HCT116 (cell line): Measurements from ENCODE around the gene CNFN. TPM values are rescaled to one million over a fixed set of nuclear protein-coding genes. Genes with fewer than 3 reads are reported as not detected.

ENCODE experiments used
- ATAC-seq: fragments of 200-7000 bp; cut with Tn5 transposase; 2 replicates; pipeline ENCODE4 v1.9.1; 2020; ENCODE audit warnings: mild to moderate bottlenecking, moderate library complexity
- BruUV-seq: library from RNA; stranded (reverse); fragments of 400-500 nt; replicated peaks from 2 replicates; lab custom pipeline; 2021; lab: Mats Ljungman, UMichigan
- CTCF ChIA-PET: fragments of 300-600 bp; sonication (Branson Sonifier 250); formaldehyde crosslinking; loops from one replicate; lab custom pipeline; 2021; ENCODE audit warnings: antibody characterized with exemption; lab: Charles Lee
- POLR2A ChIA-PET: fragments of 300-600, 350-600 bp; sonication (Branson Sonifier 250); formaldehyde crosslinking; loops from one replicate; lab custom pipeline; 2021; ENCODE audit warnings: antibody characterized with exemption; lab: Charles Lee
- RAD21 ChIA-PET, 2 experiments: fragments of 300-600 bp; sonication (Branson Sonifier 250); formaldehyde crosslinking; loops; one replicate each; lab custom pipeline; 2023; ENCODE audit warnings: low total read pairs in 2 of 2; ENCODE audit not compliant: uncharacterized antibody in 2 of 2, unreplicated experiment in 2 of 2, low non-redundant PET in 1 of 2; lab: Charles Lee
- DNase-seq: peaks from one replicate; pipeline ENCODE4 v3.0.0-alpha.2; 2010; ENCODE audit warnings: low read depth, low spot score
- H2AFZ ChIP-seq: fragments of 200-600 bp; shearing (Covaris generic), sonication (generic); 2 replicates; pipeline ENCODE4 v1.6.1; 2017; ENCODE audit warnings: low read depth, mixed run types, mixed read lengths, antibody characterized with exemption, low read length; ENCODE audit not compliant: poor library complexity, severe bottlenecking
- H3K27ac ChIP-seq: 2 replicates; pipeline ENCODE4 v1.5.1; 2012; ENCODE audit warnings: low read depth, low read length
- H3K27me3 ChIP-seq: fragments of 200-600 bp; sonication (generic); 2 replicates; pipeline ENCODE4 v1.6.1; 2016; ENCODE audit warnings: mixed run types, low read length, mixed read lengths; ENCODE audit not compliant: insufficient read depth
- H3K36me3 ChIP-seq, 2 experiments: fragments of 200-500 bp in 1 of 2; fragments of 200-600 bp in 1 of 2; sonication (Bioruptor generic) in 1 of 2; sonication (generic) in 1 of 2; 2 replicates each; pipeline versions ENCODE4 v1.5.1 to v1.6.1; 2014 to 2016; ENCODE audit warnings: low read length in 2 of 2, inconsistent platforms in 1 of 2, mixed read lengths in 1 of 2, mixed run types in 1 of 2; ENCODE audit not compliant: insufficient read depth in 2 of 2, control insufficient read depth in 1 of 2
- H3K4me1 ChIP-seq, 2 experiments: fragments of 200-600 bp in 1 of 2; sonication (generic) in 1 of 2; 2 replicates each; pipeline versions ENCODE4 v1.5.1 to v1.6.1; 2012 to 2017; ENCODE audit warnings: low read length in 2 of 2, inconsistent platforms in 1 of 2, mild to moderate bottlenecking in 1 of 2, mixed read lengths in 1 of 2, mixed run types in 1 of 2, moderate library complexity in 1 of 2; ENCODE audit not compliant: insufficient read depth in 2 of 2, control insufficient read depth in 1 of 2
- H3K4me2 ChIP-seq: fragments of 200-600 bp; sonication (generic); 2 replicates; pipeline ENCODE4 v1.6.1; 2017; ENCODE audit warnings: mixed run types, low read length, mixed read lengths
- H3K4me3 ChIP-seq, 2 experiments: fragments of 200-600 bp in 1 of 2; sonication (generic) in 1 of 2; replicated peaks in 1 of 2; 2 replicates each; pipeline ENCODE4 v1.5.1; 2011 to 2016; ENCODE audit warnings: low read length in 2 of 2, control low read depth in 1 of 2, low read depth in 1 of 2, mild to moderate bottlenecking in 1 of 2, mixed read lengths in 1 of 2, mixed run types in 1 of 2
- H3K79me2 ChIP-seq: fragments of 200-600 bp; sonication (generic); 2 replicates; pipeline ENCODE4 v1.6.1; 2017; ENCODE audit warnings: mild to moderate bottlenecking, mixed run types, low read length, moderate library complexity, mixed read lengths; ENCODE audit not compliant: insufficient read depth
- H3K9ac ChIP-seq: fragments of 200-600 bp; sonication (generic); 2 replicates; pipeline ENCODE4 v1.6.1; 2016; ENCODE audit warnings: low read length, mixed read lengths
- H3K9me2 ChIP-seq: fragments of 200-600 bp; sonication (generic), shearing (Covaris generic); 2 replicates; pipeline ENCODE4 v1.6.1; 2017; ENCODE audit warnings: mixed run types, mild to moderate bottlenecking, moderate library complexity; ENCODE audit not compliant: insufficient read depth
- H3K9me3 ChIP-seq, 2 experiments: fragments of 200-500 bp in 1 of 2; fragments of 200-600 bp in 1 of 2; sonication (Bioruptor generic) in 1 of 2; sonication (generic) in 1 of 2; 2 replicates each; pipeline ENCODE4 v1.6.1; 2014 to 2017; ENCODE audit warnings: low read length in 2 of 2, mixed read lengths in 2 of 2, inconsistent platforms in 1 of 2, low read depth in 1 of 2, mild to moderate bottlenecking in 1 of 2, mixed run types in 1 of 2, moderate library complexity in 1 of 2; ENCODE audit not compliant: control insufficient read depth in 1 of 2, insufficient read depth in 1 of 2
- H4K20me1 ChIP-seq: fragments of 200-600 bp; sonication (generic), shearing (Covaris generic); 2 replicates; pipeline ENCODE4 v1.6.1; 2017; ENCODE audit warnings: mixed run types, mild to moderate bottlenecking, moderate library complexity; ENCODE audit not compliant: insufficient read depth
- CBX3 ChIP-seq: IDR thresholded peaks from 2 replicates; pipeline ENCODE4 v1.6.1; 2012; ENCODE audit warnings: low read depth
- EGR1 ChIP-seq: IDR thresholded peaks from 2 replicates; pipeline ENCODE4 v1.6.1; 2012; ENCODE audit warnings: low read depth
- MAX ChIP-seq: IDR thresholded peaks from 2 replicates; pipeline ENCODE4 v1.6.1; 2012
- POLR2A ChIP-seq: IDR thresholded peaks from 2 replicates; pipeline ENCODE4 v1.7.0; 2011; ENCODE audit warnings: borderline replicate concordance; ENCODE audit not compliant: insufficient read depth, insufficient read length; ENCODE audit errors: extremely low read depth
- REST ChIP-seq: IDR thresholded peaks from 2 replicates; pipeline ENCODE4 v1.6.1; 2012; ENCODE audit warnings: low read depth
- SP1 ChIP-seq: IDR thresholded peaks from 2 replicates; pipeline ENCODE4 v1.6.1; 2012; ENCODE audit warnings: low read depth
- SRF ChIP-seq: IDR thresholded peaks from 2 replicates; pipeline ENCODE4 v1.6.1; 2012; ENCODE audit warnings: low read depth
- intact Hi-C: fragments of 100-400 bp; cut with micrococcal nuclease; formaldehyde crosslinking; loops from 2 replicates; pipeline ENCODE4 v1.10.0; 2022
- total RNA-seq: library from RNA; stranded (reverse); gene quantifications from one replicate; pipeline ENCODE4 v1.2.1, GENCODE V29; 2021; ENCODE audit not compliant: unreplicated experiment
- TF ChIP-seq, protein P1 (sequence below): IDR thresholded peaks from 2 replicates; pipeline ENCODE4 v1.6.1; 2012

The CNFN gene
- total RNA-seq, 1 experiment from 2014 or later: 13.9 TPM

GRCh38 chr19:42376177-42376555 is 13.9 kb downstream of the CNFN start:
- no peak for DNase-seq
- BruUV-seq: no TSS peak
- H3K4me3 ChIP-seq: no peak overlapping the region
- no peak overlapping the region for H2AFZ ChIP-seq
- no peaks in the 10 kb centered on the region for H4K20me1 ChIP-seq
- ChIA-PET CTCF (no interaction called here), RAD21 (no interaction called here), POLR2A (no interaction called here)
- no peaks in the 10 kb centered on the region for H3K9me2 ChIP-seq
- no peak overlapping the region for H3K27ac ChIP-seq
- H3K9me3 ChIP-seq: no peaks in the 10 kb centered on the region
- H3K4me2 ChIP-seq: no peak overlapping the region
- intact Hi-C loops: no loop called here
- no peaks in the 10 kb centered on the region for H3K79me2 ChIP-seq
- H3K36me3 ChIP-seq: no peaks in the 10 kb centered on the region
- H3K27me3 ChIP-seq: no peaks in the 10 kb centered on the region
- H3K4me1 ChIP-seq: no peaks in the 10 kb centered on the region
- TF ChIP-seq SRF (no peak), REST (no peak), EGR1 (no peak), POLR2A (no peak), MAX (no peak), CBX3 (no peak), SP1 (no peak)
- TF ChIP-seq, protein P1, sequence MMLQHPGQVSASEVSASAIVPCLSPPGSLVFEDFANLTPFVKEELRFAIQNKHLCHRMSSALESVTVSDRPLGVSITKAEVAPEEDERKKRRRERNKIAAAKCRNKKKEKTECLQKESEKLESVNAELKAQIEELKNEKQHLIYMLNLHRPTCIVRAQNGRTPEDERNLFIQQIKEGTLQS: no peak
- no peak for ATAC-seq
- H3K9ac ChIP-seq: no peak overlapping the region
